Fibroblast of skin of scalp (primary cell): ENCODE results near the gene SLC26A4.

Source experiments
- DNase-seq: peaks from one replicate; pipeline ENCODE4 v3.0.0-alpha.2; 2013

The SLC26A4 gene

DNA sequence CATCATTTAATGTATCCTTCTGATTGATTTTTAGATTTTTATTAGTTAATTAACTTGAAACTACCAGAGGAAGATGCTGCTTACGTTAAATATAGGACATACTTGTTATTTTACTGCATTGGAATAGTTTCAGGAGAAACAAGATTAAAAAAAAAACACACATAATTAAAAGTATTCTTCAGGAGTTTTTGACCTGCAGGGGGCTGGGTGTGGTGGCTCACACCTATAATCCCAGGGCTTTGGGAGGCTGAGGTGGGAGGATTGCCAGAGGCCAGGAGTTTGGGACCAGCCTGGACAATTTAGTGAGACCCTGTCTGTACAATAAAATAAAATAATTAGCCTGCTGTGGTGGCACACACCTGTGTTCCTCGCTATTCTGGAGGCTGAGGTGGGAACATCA lies 94.0 kb downstream of the SLC26A4 start:
- no peak for DNase-seq

GRCh38 chr7:107758667-107759066 lies 98.0 kb downstream of the SLC26A4 start:
- DNase-seq: no peak

DNA sequence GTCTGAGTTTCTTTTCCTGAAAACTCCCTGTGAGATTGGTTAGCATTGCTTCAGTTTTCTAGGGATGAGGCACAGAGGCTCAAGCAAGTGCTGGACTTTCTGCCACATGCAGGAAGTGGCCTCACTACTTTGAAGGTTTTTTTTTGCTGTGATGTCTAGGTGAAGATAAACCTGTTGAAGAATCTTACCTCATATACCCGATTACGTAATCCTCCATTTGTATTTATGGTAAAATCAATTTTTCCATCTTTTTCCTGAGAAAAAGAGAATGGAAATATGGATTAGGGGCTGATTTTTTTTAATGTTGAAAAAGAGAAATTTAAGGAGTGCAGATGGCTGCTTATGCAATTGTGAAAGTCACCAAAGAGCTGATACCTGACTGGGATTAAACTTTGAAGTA lies 106.8 kb downstream of the SLC26A4 start:
- no peak for DNase-seq
